ENCODE data around the gene ZNF44. TPM values are rescaled to one million over a fixed set of nuclear protein-coding genes. Genes with fewer than 3 reads are reported as not detected.

The ZNF44 gene
- total and polyA plus RNA-seq, 9 of the 15 experiments (the other 6 are each of a cell fraction or from before 2014, with no cell fraction given): 2.6 to 8.3 (median 4.4) TPM

DNA sequence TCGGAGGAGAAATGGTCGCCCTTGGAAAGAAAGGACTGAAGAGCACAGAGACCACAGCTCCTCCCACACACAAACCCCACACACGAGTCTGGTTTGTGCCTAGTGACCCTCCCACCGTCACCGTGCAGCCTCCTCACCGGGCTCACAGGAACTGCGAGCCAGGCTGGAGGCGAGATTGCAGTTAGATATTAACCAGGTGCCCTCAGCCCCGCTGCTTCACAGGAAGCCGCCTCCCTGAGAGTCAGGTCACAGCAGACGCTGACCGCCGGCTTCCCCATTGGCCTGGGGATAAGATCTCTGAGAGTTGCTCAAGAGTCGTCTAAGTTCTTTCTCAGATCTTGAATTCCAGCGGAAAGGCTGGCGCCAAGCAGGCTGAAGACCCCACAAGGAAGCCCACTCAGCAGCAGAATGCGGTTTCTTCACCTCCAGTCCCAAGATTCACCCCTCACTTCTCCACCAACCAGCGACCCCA lies 870 bp downstream of the ZNF44 start (continued):
- TF ChIP-seq ZNF76 (CRISPR knock-in tag; IDR thresholded peaks at IDR 0.05; ENCODE audit: borderline replicate concordance) (no peak), SIRT6 (IDR thresholded peaks at IDR 0.05; ENCODE audit: low read depth, low read length) (no peak), ATF7 (IDR thresholded peaks at IDR 0.05) (0 out of 2 replicates have a peak, but pooled peaks have one; percentile 16), ZNF408 (CRISPR knock-in tag; IDR thresholded peaks at IDR 0.05; ENCODE audit: low read depth) (no peak), ZNF174 (CRISPR knock-in tag; IDR thresholded peaks at IDR 0.05) (no peak), ZNF766 (CRISPR knock-in tag; conservative IDR thresholded peaks at IDR 0.05) (peak; percentile 86), FOSL1 (tag; conservative IDR thresholded peaks at IDR 0.05) (no peak), PATZ1 (CRISPR knock-in tag; IDR thresholded peaks at IDR 0.05; ENCODE audit: borderline replicate concordance) (no peak), ZNF23 (CRISPR knock-in tag; IDR thresholded peaks at IDR 0.05) (no peak), ZEB2 (IDR thresholded peaks at IDR 0.05) (peak; percentile 71; the same call in 1 of the 2 replicates), ARID3A (IDR thresholded peaks at IDR 0.05; ENCODE audit: borderline replicate concordance, low read depth, low read length) (no peak), ERF (CRISPR knock-in tag; IDR thresholded peaks at IDR 0.05) (no peak), FOXK2 (conservative IDR thresholded peaks at IDR 0.05 in 1 of 2, IDR thresholded peaks at IDR 0.05 in 1 of 2; ENCODE audit: low read depth in 2 of 2) (no peak), MTA2 (IDR thresholded peaks at IDR 0.05; ENCODE audit: low read depth) (no peak), MCM3 (IDR thresholded peaks at IDR 0.05) (no peak), GATAD2B (IDR thresholded peaks at IDR 0.05; ENCODE audit: borderline replicate concordance) (no peak), E2F3 (CRISPR knock-in tag; IDR thresholded peaks at IDR 0.05) (no peak), NUFIP1 (IDR thresholded peaks at IDR 0.05; ENCODE audit: partially characterized antibody) (no peak), NONO (IDR thresholded peaks at IDR 0.05; ENCODE audit: low read depth in 2 of 2, low read length in 1 of 2) (no peak)
- TF ChIP-seq, protein P1, sequence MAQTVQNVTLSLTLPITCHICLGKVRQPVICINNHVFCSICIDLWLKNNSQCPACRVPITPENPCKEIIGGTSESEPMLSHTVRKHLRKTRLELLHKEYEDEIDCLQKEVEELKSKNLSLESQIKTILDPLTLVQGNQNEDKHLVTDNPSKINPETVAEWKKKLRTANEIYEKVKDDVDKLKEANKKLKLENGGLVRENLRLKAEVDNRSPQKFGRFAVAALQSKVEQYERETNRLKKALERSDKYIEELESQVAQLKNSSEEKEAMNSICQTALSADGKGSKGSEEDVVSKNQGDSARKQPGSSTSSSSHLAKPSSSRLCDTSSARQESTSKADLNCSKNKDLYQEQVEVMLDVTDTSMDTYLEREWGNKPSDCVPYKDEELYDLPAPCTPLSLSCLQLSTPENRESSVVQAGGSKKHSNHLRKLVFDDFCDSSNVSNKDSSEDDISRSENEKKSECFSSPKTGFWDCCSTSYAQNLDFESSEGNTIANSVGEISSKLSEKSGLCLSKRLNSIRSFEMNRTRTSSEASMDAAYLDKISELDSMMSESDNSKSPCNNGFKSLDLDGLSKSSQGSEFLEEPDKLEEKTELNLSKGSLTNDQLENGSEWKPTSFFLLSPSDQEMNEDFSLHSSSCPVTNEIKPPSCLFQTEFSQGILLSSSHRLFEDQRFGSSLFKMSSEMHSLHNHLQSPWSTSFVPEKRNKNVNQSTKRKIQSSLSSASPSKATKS (CRISPR knock-in tag; IDR thresholded peaks at IDR 0.05): no peak
- TF ChIP-seq, protein P2, sequence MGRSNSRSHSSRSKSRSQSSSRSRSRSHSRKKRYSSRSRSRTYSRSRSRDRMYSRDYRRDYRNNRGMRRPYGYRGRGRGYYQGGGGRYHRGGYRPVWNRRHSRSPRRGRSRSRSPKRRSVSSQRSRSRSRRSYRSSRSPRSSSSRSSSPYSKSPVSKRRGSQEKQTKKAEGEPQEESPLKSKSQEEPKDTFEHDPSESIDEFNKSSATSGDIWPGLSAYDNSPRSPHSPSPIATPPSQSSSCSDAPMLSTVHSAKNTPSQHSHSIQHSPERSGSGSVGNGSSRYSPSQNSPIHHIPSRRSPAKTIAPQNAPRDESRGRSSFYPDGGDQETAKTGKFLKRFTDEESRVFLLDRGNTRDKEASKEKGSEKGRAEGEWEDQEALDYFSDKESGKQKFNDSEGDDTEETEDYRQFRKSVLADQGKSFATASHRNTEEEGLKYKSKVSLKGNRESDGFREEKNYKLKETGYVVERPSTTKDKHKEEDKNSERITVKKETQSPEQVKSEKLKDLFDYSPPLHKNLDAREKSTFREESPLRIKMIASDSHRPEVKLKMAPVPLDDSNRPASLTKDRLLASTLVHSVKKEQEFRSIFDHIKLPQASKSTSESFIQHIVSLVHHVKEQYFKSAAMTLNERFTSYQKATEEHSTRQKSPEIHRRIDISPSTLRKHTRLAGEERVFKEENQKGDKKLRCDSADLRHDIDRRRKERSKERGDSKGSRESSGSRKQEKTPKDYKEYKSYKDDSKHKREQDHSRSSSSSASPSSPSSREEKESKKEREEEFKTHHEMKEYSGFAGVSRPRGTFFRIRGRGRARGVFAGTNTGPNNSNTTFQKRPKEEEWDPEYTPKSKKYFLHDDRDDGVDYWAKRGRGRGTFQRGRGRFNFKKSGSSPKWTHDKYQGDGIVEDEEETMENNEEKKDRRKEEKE (IDR thresholded peaks at IDR 0.05; ENCODE audit: borderline replicate concordance in 1 of 2, control insufficient read depth in 1 of 2, low read depth in 2 of 2, low read length in 1 of 2): no peak

All from K562 (cell line).